ENCODE results near the gene COL2A1.

Gene COL2A1
- 0 to 19.5 reads per million in 2 donors for total RNA-seq

GRCh38 chr12:48004053-48004941 is at the start of gene COL2A1:
Gene COL2A1, minus strand, starts transcription at chr12:48004476. Its CDS starts 155 bp downstream, at chr12:48004321.
- peak in 1 of 5 experiments; percentile 42 for DNase-seq

- no peak for DNase-seq
Observed at GRCh38 chr12:48053883-48054282, 49.6 kb upstream of the COL2A1 start.

GRCh38 chr12:48053122-48053521 is 48.8 kb upstream of the COL2A1 start:
- no peak for DNase-seq

GRCh38 chr12:48051681-48052080 is 47.4 kb upstream of the COL2A1 start:
- DNase-seq: no peak

GRCh38 chr12:48050174-48050573 is 45.9 kb upstream of the COL2A1 start:
- no peak for DNase-seq

GRCh38 chr12:48045965-48046518 is 41.8 kb upstream of the COL2A1 start:
- no peak for DNase-seq

GRCh38 chr12:48045061-48045846 is 41.0 kb upstream of the COL2A1 start:
- no peak for DNase-seq

GRCh38 chr12:48044396-48044795 is 40.1 kb upstream of the COL2A1 start:
- no peak for DNase-seq

- no peak for DNase-seq
Observed at GRCh38 chr12:48043771-48044170, 39.5 kb upstream of the COL2A1 start.

GRCh38 chr12:48041591-48042423 is 37.5 kb upstream of the COL2A1 start:
- no peak for DNase-seq

- DNase-seq: no peak
Observed at GRCh38 chr12:48040354-48040753, 36.1 kb upstream of the COL2A1 start.

GRCh38 chr12:48039151-48039550 is 34.9 kb upstream of the COL2A1 start:
- no peak for DNase-seq

- DNase-seq: no peak
Observed at GRCh38 chr12:48038085-48038484, 33.8 kb upstream of the COL2A1 start.

- DNase-seq: no peak
Observed at GRCh38 chr12:48037267-48037915, 33.1 kb upstream of the COL2A1 start.

- DNase-seq: no peak
Observed at GRCh38 chr12:48036818-48037217, 32.5 kb upstream of the COL2A1 start.

- DNase-seq: no peak
Observed at GRCh38 chr12:48034835-48035805, 30.8 kb upstream of the COL2A1 start.

- no peak for DNase-seq
Observed at GRCh38 chr12:48033451-48033850, 29.2 kb upstream of the COL2A1 start.

- DNase-seq: no peak
Observed at GRCh38 chr12:48032597-48032996, 28.3 kb upstream of the COL2A1 start.

GRCh38 chr12:48031135-48031960 is 27.1 kb upstream of the COL2A1 start:
- DNase-seq: no peak

- DNase-seq: no peak
Observed at GRCh38 chr12:48030173-48030650, 25.9 kb upstream of the COL2A1 start.
